Activated gamma-delta T cell treated with anti-CD3 and anti-CD28 coated beads, Interleukin-2, amount 50 U/mL, for 16 hours (primary cell): ENCODE measurements around the gene ATG4D.
"Not testable (repeated sequence)": the region's sequence is repeated elsewhere in the genome, so short reads cannot be mapped to it uniquely, and the experiment has no call there.

Source experiments
- DNase-seq: peaks from one replicate; pipeline ENCODE4 v3.0.0-alpha.2; 2020; ENCODE audit warnings: low read depth

The ATG4D gene

GRCh38 chr19:10552510-10553053 lies 8.9 kb downstream of the ATG4D start:
- DNase-seq, result no peak

GRCh38 chr19:10553087-10553667 lies 9.5 kb downstream of the ATG4D start:
- DNase-seq, result no peak

DNA sequence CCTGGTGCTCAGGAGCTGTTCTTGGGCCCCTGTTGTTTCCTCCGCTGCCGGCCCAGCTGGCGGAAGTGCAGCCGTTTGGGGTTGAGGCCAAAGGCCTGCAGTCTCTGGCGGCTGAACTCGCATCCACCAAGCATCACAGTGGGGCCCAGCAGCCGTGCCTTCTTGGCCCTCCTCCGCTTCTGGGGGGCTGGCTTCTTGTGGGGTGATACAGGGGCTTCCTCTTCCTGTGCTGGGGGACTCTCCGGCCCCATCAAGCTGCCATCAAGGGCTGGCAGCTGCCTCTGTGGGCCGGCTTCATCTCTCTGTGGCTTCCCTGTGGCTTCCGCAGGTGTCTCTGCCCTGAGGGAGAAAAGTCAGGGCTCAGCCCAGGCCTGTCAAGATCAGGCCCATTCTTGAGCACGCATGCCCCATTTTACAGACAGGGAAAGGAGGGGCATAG lies 10.3 kb downstream of the ATG4D start:
- peak; percentile 50 for DNase-seq

DNA sequence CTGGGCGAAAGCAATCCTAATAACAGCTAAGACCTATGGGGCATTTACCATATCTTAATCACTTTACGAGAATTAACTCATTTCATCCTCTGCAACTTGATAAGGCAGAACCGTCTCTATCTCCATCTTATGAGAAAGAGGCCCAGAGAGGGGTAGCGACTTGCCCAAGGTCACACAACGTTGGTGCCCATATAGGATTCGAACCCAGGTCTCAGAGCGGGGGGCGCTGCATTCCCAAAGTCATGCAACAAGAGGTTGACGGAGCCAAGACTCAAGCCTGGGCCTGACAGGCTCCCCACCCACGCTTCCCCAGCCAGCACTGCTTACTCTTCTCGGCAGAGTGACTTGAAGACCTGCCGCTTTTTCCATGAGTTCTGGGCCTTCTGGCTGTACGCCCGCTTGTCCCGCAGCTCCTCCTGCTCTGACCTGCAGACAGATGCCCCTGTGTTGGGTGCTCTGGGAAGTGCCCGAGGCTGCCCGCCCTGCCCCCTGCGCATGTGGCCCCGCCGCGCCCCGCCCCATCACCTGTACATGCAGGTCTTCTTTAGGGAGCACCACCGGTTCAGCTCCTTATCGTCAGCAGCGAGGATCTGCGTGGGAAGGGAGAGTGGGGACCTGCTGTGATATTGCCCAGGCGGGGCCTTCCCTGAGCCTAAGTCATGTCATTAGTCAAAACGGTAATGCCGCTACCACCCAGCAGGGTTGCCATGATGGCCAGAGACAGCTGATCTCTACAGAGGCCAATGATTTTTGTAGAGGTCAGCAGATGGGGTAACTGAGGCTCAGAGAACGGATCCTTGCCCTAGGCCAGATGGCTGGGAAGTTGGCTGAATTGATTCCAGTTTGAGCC lies 11.3 kb downstream of the ATG4D start:
- no peak for DNase-seq

- no peak for DNase-seq
Measured at GRCh38 chr19:10555610-10555973, 11.9 kb downstream of the ATG4D start.

GRCh38 chr19:10557603-10558197 lies 14.0 kb downstream of the ATG4D start:
- no peak for DNase-seq

GRCh38 chr19:10560154-10560553 lies 16.4 kb downstream of the ATG4D start:
- no peak for DNase-seq

DNA sequence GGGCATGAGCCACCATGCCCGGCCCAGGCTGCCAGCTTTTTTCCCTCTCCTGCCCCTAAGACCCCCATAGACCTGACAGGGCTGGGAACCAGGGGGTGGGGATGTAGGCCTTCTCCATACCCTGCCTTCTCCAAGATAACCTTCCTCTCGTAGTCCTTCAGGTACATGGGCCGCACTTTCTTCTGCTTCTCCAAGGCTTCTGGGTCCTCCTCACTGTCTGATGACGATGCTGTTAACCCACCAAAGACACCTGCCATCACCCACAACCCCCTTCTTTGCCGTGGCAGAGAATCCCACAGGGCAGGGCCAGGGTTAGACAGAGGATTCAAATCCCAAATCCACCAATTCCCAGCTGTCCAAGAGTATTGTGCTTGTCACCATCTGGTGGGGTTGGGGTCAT lies 18.9 kb downstream of the ATG4D start:
- DNase-seq, result no peak

GRCh38 chr19:10565028-10565566 lies 21.4 kb downstream of the ATG4D start:
- DNase-seq, result peak; percentile 35

DNA sequence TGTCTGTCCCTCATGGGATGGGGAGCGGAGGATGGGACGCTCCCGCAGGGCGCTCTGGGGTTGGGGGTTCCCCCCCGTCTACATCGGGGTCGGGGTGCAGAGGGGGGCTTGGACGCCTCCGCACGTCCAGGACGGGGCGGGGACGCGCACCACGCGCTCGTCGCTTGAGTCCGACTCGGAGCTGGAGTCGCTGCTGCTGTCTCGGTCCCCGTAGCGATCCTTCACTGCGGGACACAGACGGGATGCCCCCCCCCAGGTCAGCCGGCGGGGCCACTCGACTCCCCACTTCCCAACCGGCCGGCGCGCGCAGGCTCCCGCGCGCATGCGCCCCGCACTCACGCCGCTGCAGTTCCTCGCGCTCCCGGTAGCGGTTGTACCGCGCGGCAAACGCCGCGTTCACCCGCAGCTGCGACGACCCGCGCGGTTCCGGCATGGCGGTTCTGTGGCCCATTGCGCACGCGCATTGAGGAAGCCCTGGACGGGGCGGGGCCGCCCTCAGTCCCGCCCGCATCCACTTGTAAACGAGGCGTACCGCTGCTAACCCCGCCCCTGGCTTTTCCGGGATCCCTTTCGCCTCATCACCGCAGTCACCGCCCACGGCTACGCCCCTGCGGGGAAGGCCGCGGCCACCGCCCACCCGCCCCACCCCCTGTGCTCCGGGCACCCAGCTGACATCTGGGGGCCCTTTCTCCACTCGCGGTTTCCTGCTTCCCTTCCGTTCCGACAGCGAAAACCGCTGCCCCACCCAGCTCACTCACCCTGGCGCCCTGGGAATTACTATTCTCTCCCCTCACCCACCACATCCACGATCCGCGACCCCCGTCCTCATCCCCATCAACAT lies 22.1 kb downstream of the ATG4D start, which contains the start of gene KRI1:
Gene KRI1 (minus strand): TSS at position 444 of the 841 bp plus-strand sequence. CDS start 11 bp downstream, at position 433.
- peak; percentile 95 for DNase-seq

- no peak for DNase-seq
Measured at GRCh38 chr19:10566408-10566657, 22.6 kb downstream of the ATG4D start.

DNA sequence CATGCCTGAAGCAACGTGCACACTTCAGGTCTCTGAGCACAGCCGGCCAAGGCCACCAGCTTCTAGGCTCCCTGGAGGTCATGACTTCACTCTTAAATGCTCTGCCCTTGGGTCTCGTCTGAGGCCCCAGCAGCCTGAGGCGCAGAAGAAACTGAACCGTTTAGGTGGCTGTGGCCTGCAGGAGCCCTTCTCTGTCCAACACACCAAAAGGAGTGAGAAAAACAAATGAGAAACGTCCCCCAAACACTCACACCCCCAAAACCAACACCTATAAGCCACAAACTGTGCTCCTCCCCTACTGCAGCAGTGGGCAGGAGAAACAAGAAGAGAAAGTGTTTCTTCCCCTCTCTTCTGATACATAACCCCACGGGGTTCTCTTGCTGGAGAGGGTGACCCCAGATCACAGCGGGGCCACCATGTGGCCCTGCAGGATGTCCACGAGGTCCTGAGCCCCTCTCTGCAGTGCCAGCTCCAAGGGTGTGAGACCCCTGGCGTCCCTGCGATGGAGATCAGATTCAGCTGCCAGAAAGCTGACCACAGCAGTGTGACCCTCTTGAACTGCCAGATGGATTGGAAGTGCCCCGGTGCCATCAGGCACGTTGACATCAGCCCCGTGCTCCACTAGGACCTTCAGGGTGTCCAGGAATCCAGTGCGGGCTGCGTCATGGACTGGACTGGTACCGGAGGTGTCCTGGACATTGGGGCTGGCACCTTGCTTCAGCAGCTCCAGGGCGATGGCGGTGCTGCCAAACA lies 23.1 kb downstream of the ATG4D start:
- peak; percentile 63 for DNase-seq

GRCh38 chr19:10567656-10568055 lies 24.0 kb downstream of the ATG4D start:
- DNase-seq, result no peak

GRCh38 chr19:10568062-10568825 lies 24.5 kb downstream of the ATG4D start:
- DNase-seq, result peak; percentile 42

DNA sequence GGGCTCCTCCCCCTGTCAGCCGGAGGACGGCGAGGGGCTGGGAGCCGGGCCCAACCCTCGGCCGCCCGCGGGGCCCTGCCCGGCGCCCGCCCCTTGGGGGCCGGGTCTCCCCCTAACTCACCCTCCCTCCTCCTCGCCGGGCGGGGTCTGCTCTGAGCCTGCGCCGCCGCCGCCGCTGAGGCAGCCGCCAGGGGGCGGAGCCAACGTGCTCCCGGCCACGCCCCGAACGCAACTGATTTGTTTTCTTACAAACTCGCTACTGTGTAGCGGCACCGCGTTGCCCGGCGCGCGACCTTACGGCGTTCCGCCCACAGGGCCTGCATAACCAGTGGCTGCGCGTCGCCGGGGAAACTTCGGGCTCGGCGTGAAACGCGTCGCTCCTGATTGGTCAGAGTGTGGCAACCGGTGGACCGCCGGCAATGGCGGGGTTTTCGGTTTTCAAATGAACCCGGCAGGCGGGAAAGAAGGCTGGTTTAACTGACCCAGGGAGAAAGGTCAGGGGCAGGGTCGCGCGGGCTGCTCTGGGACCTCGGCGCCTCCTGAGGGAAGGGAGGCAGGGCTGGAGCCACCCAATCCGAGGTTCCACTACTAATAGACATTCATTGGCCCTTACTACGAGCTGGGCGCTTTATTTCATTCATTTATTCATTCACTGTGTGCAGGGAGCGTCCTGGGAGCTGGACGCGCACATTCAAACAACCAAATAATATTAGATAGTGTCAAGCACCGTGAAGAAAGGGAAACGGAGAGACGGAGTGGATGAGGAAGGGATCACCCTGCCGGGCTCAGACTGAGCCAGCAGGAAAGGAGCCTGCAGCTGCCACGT lies 25.3 kb downstream of the ATG4D start, which contains the start of gene CDKN2D:
Gene CDKN2D (minus strand): TSS at position 154 of the 826 bp plus-strand sequence. CDS start 326 bp downstream, outside the sequence.
- DNase-seq, result peak; percentile 99

- DNase-seq, result not testable (repeated sequence)
Measured at GRCh38 chr19:10573793-10574192, 30.1 kb downstream of the ATG4D start.

DNA sequence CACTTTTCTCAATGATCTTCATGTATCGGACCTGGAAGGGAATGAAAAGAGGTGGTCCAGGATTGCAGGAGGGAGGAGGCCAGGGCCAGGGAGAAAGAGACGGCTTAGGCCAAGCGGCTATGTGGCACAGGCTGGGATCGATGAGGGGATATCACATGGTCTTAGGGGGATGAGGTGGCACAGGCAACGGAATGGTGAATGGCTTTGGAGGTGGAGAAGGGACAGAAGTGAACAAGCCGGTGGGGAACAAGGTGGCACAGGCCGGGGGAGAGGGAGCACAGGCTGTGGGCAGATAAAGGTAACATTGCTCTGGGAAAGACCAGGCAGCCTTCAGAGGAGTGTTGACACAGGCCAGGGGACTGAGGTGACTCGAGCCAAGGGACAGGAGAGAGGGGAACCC lies 30.8 kb downstream of the ATG4D start:
- no peak for DNase-seq

GRCh38 chr19:10575011-10575716 lies 31.5 kb downstream of the ATG4D start:
- no peak for DNase-seq

DNA sequence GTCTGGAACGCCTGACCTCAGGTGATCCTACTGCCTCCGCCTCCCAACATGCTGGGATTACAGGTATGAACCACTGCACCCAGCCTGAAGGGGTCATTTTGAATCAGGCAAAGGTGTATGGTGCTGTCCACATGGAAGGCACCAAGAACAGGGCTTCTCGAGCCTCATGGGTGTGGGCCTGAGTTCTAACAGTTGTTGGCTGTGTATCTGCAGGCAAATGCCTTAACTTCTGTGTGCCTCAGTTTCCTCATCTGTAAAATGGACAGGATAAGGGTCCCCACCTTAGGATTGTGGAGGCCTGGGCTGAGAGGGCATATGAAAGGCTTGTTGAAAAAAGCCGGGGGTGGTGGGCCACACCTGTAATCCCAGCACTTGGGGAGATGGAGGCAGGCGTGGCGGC lies 34.2 kb downstream of the ATG4D start:
- no peak for DNase-seq
